GM10847 (cell line): ENCODE results near the gene COX18.

ENCODE experiments used
- POLR2A ChIP-seq: IDR thresholded peaks from 2 replicates; pipeline ENCODE4 v1.6.1; 2011; ENCODE audit not compliant: insufficient read length; ENCODE audit errors: extremely low read depth

COX18 gene

DNA sequence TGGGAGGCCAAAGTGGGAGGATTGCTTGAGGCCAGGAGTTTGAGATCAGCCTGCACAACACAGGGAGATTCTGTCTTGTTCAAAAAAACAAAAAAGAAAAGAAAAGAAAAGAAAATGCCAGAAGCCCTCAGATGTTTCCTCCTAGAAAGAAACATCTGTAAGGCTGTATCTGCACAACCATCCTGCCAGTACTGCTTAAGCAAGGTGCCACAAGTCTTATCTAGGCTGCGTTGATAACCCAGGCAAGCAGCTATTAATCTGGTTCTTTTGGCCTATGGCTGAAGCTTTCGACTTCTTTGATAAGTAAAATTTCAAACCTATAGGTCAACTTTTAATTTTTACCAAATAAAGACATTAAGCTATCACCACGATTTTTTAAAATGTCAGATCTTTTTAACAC lies 3.1 kb downstream of the COX18 start:
- no peak for TF ChIP-seq POLR2A

DNA sequence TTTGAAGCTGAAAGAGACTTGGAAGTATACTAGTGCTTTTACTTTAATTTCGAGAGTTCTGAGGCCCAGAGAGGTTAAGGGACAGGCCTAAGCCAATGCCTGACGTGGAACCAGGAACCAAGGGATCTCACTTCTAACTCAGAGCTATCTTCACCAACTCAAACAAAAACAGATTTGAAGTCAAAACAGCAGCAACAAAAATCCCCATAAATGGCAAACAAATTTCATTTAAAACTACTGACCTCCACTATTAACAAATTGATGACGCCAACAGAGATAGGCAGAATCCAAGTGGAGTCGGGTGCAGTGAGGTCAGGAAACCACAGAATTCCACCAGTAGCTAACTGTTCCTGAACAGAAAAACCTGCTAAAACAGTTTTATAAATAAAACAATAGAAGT lies 5.0 kb downstream of the COX18 start:
- TF ChIP-seq POLR2A = no peak

DNA sequence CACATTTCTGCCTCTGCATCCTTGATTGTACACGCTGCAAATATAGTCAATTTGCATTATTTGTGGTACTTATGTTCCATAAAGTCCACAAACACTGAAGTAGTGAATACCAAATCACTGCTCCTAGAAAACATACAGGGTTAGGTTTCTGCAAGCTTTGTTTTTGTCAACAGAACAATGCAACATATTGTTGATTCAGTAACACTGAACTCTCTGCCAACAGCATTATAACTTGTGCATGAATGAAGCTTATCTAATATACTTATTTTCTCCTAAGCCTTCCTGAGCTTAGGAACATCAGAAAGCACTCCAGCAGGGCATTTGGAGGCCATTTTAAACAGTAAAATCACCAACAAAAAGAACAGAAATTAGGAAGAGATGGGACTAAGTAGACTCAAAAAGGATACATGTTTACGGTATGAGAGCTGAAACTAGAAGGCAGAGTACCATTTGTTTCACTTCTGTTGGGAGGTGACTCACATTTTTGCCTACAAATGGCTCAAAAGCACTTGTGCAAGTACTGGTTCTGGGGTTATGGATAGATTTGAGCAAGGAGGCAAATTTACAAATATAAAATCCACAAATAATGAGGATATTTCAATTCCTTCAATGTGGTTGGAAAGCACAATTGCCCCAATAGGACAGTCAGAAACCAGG lies 14.1 kb downstream of the COX18 start:
- no peak for TF ChIP-seq POLR2A

DNA sequence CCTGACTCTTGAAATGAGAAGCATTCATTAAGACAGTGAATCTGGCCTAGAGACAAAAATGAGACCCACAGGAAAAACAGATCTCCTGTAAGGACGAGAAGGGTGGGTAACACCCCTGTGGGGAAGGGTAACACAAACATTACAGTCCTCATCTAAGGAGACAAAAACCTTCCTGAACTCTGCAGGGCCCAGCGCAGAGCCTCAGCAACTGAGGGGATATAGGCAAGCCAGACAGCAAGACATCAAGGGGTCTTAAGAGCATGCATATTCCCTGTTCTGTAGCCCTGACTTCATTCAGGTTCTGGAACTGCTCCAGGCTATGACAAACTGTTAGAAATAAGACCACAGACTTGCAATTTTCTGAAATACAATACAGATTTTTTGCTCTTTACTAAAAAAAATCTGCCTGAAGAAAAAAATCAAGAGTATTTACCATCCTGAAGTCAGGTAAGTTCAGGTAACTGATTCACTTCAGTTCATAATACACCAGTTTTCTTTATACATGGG lies 15.5 kb downstream of the COX18 start:
- TF ChIP-seq POLR2A = no peak

DNA sequence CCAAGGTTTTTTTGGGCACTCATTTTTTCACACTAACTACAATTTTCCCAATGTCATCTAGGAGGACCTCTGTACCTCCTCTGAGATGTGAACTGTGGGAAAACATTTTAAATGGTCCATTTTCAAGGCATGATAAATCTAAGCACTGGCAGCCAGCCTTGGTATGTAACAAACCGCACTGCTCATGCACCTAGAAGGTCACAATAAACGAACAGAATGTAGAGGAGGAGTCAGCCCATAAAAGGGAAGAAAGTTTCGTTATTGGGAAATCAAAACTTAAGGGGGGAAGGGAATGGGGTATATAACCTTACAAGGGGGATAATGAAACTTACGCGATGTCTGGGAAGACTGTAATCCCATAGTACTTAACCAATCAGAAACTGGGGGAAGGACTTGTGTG lies 16.4 kb downstream of the COX18 start:
- no peak for TF ChIP-seq POLR2A

DNA sequence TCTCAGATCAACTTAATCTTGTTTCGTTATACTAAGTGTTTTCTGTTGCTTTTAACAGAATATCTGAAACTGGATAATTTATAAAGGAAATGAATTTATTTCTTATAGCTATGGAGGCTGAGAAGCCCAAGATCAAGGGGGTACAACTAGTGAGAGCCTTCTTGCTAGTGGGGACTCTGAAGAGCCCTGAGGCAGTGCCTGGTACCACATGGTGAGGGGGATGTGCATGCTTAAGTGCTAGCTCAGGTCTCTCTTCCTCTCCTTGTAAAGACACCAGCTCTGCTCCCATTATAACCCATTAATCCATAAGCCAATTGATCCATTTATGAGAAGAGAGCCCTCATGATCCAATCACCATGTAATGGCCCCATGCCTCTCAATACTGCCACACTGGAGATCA lies 17.9 kb downstream of the COX18 start:
- no peak for TF ChIP-seq POLR2A

DNA sequence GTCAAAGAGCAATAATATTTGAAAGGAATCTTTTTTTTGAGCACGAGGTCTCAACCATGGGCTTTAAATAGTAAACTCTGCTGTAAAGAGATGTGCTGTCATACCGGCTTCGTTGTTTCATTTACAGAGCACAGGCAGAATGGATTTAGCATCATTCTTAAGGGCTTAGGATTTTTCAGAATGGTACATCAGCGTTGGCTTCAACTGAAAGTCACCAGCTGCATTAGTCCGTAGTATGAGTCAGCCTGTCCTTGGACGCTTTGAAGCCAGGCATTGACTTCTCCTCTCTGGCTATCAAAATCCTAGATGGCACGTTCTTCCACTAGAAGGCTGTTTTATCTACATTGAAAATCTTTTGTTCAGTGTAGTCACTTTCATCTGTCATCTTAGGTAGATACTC lies 23.6 kb downstream of the COX18 start:
- TF ChIP-seq POLR2A = no peak

DNA sequence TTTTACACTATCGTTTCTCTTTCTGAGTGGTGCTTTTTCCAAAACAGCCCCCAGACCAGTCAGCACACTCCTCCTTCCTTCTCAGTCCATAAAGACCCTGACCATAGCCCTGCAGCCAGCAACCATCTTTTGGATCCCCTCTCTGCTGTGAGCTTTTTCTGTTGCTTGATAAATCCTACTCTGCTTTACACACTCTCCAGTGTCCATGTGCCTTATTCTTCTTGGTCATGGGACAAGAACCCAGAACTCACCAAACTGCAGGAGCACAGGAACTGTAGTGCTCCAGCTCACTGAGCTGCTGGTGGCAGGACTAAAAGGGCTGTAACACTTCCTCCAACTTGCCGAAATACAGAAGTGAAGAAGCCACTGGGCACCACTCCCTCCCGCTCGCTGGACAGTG lies 32.5 kb downstream of the COX18 start:
- TF ChIP-seq POLR2A = no peak

DNA sequence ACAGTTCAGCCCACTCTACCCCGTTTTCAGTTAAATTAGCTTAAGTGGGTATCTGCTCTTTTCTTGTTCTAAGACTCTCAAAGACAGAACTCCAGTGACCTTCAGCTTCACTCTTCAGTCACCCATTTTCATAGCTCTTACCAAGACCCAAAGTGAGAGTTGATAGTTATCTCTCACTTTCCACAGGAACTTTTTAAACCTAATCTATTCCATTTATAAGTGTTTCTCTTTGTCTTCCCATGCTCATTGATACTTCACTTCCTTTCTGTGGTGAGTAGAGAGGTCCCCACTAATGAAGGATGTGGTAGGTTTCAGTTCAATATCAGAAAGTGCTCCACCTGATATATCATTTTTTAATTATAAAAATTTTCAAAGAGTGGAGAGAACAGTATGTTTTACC lies 33.4 kb downstream of the COX18 start:
- TF ChIP-seq POLR2A = no peak

DNA sequence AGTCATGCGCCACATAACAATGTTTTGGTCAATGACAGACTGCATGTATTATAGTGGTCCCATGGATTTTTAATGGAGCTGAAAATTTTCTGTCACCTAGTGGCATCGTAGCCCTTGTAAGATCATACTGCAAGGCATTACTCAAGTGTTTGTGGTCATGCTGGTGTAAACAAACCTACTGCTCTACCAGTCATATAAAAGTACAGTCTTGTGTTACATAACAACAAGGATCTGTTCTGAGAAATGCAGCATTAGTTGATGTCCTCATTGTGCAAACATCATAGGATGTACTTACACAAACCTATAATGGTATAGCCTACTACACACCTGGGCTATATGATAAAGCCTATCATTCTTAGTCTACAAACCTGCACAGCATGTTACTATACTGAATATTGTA lies 34.6 kb downstream of the COX18 start:
- TF ChIP-seq POLR2A = no peak

DNA sequence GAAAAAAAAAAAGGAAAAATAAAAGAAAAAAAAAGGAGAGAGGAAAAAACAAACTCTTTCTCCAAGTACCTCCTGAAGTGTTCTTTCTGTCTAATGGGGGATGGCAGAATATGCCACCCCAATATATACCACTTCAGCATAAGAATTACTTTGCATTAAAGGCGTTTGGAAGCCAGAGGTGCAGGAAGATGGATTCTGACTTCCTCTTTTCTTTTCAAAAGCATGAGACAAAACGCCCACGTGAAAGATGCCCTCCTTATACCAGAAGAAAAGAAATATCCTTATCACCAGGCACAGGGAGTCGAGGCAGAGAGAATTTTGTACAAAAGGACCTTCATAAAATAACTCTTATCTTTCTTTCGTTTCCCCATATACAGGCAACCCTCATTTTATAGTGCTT lies 40.9 kb downstream of the COX18 start:
- TF ChIP-seq POLR2A = no peak

DNA sequence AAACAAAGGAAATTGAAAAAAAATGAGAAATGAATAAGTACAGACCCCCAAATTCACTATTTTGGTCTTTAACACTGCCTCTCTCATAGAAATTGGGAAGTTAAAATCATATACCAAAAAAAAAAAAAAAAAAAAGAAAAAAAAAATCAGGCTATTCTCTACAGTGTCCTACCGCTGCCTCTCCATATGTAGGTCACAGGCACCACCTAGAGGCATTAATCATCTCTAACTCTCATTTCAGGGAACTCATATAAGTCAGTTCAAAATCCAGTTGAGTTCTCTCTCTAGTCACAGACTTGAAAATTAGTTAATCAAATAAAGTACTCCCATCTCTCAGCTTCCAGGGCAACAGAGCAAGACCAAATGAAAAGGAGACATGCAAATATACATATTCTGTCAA lies 47.9 kb downstream of the COX18 start:
- TF ChIP-seq POLR2A = no peak

DNA sequence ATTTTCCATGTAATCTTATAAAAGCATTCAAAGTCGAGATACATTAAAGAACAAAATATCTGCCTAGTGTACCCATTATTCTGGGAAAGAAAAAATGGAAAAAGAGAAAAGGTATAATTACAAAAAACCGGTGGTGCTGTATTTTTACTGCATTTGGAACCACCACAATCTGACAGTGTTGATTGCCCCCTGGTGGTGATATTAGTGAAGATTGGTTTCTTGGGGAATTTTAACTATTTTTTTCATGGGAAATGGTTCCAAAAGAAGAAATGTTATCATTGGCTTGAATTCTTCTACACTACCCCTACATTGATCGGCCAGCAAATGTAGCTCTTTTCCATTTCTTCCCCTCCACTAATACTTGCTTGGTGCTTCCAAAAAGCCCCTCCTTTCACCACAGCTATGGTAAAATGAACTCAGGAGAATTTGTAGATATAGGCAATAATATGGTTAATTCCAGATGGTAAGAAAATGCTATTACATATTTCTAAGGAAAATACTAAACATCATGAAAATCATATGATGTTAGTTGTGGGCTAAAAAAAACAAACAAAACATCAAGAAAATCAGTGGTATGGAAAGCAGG lies 50.0 kb downstream of the COX18 start:
- TF ChIP-seq POLR2A = no peak

DNA sequence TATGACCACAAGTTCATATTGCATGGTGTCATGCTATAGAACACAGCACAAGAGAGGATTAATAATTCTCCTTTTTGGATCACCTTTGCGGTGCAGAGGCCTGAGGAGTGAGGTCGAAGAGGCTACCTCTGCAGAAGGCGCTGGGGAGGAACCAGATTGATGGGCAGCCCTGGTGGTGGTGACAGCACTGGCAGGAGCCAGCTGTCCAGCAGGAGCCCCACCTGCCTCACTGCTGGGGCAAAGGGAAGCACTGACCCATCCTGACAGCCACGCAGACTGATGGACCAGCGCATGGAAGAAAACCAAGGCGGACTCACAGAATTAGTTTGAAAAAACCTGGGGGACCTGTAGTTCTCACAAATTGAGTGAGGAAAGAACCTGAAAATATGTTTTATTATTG lies 50.9 kb downstream of the COX18 start:
- no peak for TF ChIP-seq POLR2A

DNA sequence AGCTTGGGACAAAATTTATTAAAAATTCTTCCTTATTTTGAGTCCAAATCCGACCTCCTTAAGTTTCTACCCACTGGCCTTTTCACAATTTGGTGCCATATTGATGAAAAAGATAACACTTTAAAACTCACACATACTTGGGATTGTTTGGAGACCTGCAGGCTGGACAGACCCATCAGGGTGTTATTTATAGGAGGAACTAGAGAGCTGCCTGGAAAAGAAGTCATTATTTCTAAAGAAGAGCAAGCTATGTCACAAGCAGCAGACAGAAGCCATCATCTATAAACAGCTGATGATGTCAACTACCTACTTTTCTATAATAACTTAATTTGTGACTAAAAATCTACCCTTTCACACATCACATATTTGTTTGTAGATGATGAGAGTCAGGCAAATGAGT lies 56.2 kb downstream of the COX18 start:
- no peak for TF ChIP-seq POLR2A

DNA sequence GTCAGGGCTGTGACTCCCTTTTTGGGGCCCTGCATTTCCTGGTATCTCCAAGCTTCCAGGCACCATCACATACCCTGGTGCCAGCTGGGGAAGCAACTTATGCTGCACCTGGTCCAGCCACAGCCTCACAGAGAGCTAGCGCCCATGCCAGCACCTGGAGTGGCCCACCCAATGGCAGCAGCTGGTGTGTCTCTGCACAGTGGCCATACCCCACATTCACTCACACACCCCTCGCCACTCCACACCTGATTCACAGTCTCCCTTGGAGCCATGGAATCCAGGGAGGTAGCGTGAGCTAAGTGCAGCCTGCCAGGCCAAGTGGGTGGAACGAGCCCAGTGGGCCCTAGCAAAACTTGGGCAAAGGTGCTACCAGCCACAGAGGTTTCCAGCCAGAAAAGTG lies 56.8 kb downstream of the COX18 start:
- TF ChIP-seq POLR2A = no peak

DNA sequence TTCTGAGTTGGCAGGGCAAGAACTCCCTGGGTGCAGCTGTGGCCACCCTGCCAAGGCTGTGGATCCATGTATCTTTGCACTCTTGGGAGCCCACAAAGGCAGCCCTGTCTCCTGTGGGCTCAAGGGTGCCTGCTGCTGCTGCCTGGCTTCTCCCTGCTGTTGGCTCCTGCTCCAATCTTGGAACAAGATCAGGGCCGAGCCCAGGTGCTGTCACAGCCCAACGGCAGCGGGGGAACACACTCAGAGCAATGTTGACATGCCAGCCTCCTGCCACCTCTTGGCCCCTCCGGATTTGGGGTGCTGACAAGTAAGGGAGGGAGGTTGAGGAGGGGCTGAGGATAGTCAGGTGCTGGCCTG lies 57.9 kb downstream of the COX18 start:
- no peak for TF ChIP-seq POLR2A
